Testis (tissue), 3 donors: ENCODE data around the gene RAD9A. TPM values are rescaled to one million over a fixed set of nuclear protein-coding genes. Genes with fewer than 3 reads are reported as not detected.

ENCODE experiments used
- DNase-seq: peaks from one replicate; pipeline ENCODE4 v3.0.0-alpha.2; 2019
- H3K27ac ChIP-seq, 2 donors: fragments of 200-600 bp; sonication (generic); one replicate each; pipeline ENCODE4 v1.5.1; 2019
- H3K27me3 ChIP-seq: fragments of 200-600 bp; sonication (generic); one replicate; pipeline ENCODE4 v1.5.1; 2019
- H3K36me3 ChIP-seq: fragments of 200-600 bp; sonication (generic); one replicate; pipeline ENCODE4 v1.5.1; 2017; ENCODE audit warnings: low read depth; ENCODE audit errors: missing control alignments
- H3K4me1 ChIP-seq: fragments of 200-600 bp; sonication (generic); one replicate; pipeline ENCODE4 v1.5.1; 2019
- H3K4me3 ChIP-seq, 2 donors: fragments of 200-600 bp; sonication (generic); one replicate each; pipeline ENCODE4 v1.5.1; 2017 to 2019
- H3K9me3 ChIP-seq: fragments of 200-600 bp; sonication (generic); one replicate; pipeline ENCODE4 v1.5.1; 2017
- POLR2A ChIP-seq: fragments of 450-650 bp; IDR thresholded peaks from one replicate; pipeline ENCODE4 v1.6.1; 2017; ENCODE audit warnings: antibody characterized with exemption, mild to moderate bottlenecking, moderate library complexity
- WGBS, 2 donors: methylation state at CpG; one replicate each; pipeline ENCODE4 v1.1.5; 2018; 5-methylcytosine and 5-hydroxymethylcytosine counted together
- intact Hi-C: fragments of 100-400 bp; cut with DNase I; formaldehyde crosslinking; loops from one replicate; pipeline ENCODE4 v1.15.1; 2023; ENCODE audit warnings: low total_unique reads
- polyA plus RNA-seq: library from polyadenylated mRNA; stranded (reverse); fragments of 350-450 nt; fragmentation: Illumina TruSeq; extraction: RNeasy Lipid Tissue Mini Kit (QIAGEN cat#74804); gene quantifications from one replicate; pipeline ENCODE4 v1.2.3, GENCODE V29; 2014; ENCODE audit warnings: low read depth, low replicate concordance; ENCODE audit not compliant: insufficient read depth
- total RNA-seq, 2 donors: library from RNA; depleted of rRNA; stranded (reverse); fragments of >200 nt; gene quantifications; one replicate each; pipeline ENCODE4 v1.2.3, GENCODE V29; 2016
- TF ChIP-seq, protein P1 (sequence below), 3 experiments: fragments of 450-650 bp in 2 of 3; fragments of 200-600 bp in 1 of 3; sonication (generic) in 1 of 3; IDR thresholded peaks; one replicate each; pipeline ENCODE4 v1.5.1; 2016 to 2019; ENCODE audit warnings: antibody characterized with exemption in 3 of 3, mild to moderate bottlenecking in 2 of 3, moderate library complexity in 1 of 3

Gene RAD9A
- total and polyA plus RNA-seq, 3 donors from 2014 or later, result 25.7 to 46.2 (median 35.8) TPM

DNA sequence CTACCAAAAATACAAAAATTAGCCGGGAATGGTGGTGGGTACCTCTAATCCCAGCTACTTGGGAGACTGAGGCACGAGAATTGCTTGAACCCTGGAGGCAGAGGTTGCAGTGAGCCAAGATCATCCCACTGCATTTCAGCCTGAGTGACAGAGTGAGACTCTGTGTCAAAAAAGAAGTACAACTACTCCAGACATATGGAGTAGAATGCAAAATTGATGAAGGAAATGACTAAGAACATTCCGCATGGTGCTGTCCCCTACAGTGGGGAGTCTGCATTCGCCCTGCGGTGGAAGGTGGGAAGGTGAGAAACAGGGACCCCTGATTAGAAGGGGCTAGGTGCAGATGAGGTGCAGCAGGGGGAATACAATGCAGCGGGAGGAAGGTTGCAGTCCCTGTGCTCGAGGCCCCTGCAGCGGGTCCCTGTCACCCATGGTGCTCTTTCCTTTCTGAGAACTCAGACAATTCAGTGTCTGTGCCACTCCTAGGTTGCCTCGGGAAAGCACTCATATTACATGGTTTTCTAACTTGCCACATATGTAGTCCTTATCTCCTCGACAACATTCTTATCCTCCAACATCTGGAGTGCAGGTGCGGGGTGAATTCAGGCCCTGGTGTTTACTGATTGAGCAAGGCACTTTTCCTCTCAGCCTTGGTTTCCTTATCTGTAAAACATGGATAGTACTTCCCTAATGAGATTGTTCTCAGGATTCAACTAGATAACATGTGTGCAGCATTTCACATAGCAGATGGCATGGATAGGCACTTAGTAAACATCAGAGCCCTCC, 43.6 kb upstream of the RAD9A start:
- Histone ChIP-seq H3K27me3 (no peaks in the 10 kb centered on the region), H3K36me3 (no peaks in the 10 kb centered on the region), H3K4me1 (peaks cover 15% of the 10 kb centered on the region), H3K4me3 (no peak overlapping the region), H3K27ac (no peak overlapping the region), H3K9me3 (no peaks in the 10 kb centered on the region)
- no peak for DNase-seq
- TF ChIP-seq, protein P1, sequence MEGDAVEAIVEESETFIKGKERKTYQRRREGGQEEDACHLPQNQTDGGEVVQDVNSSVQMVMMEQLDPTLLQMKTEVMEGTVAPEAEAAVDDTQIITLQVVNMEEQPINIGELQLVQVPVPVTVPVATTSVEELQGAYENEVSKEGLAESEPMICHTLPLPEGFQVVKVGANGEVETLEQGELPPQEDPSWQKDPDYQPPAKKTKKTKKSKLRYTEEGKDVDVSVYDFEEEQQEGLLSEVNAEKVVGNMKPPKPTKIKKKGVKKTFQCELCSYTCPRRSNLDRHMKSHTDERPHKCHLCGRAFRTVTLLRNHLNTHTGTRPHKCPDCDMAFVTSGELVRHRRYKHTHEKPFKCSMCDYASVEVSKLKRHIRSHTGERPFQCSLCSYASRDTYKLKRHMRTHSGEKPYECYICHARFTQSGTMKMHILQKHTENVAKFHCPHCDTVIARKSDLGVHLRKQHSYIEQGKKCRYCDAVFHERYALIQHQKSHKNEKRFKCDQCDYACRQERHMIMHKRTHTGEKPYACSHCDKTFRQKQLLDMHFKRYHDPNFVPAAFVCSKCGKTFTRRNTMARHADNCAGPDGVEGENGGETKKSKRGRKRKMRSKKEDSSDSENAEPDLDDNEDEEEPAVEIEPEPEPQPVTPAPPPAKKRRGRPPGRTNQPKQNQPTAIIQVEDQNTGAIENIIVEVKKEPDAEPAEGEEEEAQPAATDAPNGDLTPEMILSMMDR (IDR thresholded peaks at IDR 0.05), result no peak
- TF ChIP-seq POLR2A, result no peak
- intact Hi-C loops, result no loop called here
- 85 to 86% methylated on average over 11 of the region's 11 CpGs for WGBS, 2 donors

DNA sequence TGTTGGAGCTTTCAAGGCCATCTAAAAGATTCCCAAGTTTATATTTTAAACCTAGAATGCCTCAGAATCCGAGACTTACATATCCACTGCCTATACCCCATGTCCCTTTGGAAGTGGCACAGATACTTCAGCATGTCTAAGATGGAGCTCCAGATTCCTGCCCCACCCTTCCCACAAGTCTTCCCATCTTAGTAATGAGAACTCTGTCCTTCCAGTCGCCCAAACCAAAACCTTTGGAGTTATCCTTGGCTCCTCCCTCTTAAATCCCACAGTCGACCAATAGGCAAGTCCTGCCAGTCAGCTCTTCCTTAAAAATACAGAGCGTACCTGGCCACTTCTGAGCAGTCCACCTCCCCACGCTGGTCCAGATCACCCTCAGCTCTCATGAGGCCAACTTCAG, 42.8 kb upstream of the RAD9A start:
- H3K4me3 ChIP-seq, result no peak overlapping the region
- no peak for DNase-seq
- H3K9me3 ChIP-seq, result no peaks in the 10 kb centered on the region
- 74 to 82% methylated on average over 5 of the region's 5 CpGs for WGBS, 2 donors
- intact Hi-C loops, result no loop called here
- no peaks in the 10 kb centered on the region for H3K36me3 ChIP-seq
- H3K27ac ChIP-seq, result no peak overlapping the region
- H3K4me1 ChIP-seq, result peaks cover 18% of the 10 kb centered on the region
- H3K27me3 ChIP-seq, result no peaks in the 10 kb centered on the region
- TF ChIP-seq, protein P1 (IDR thresholded peaks at IDR 0.05), result no peak
- no peak for TF ChIP-seq POLR2A

DNA sequence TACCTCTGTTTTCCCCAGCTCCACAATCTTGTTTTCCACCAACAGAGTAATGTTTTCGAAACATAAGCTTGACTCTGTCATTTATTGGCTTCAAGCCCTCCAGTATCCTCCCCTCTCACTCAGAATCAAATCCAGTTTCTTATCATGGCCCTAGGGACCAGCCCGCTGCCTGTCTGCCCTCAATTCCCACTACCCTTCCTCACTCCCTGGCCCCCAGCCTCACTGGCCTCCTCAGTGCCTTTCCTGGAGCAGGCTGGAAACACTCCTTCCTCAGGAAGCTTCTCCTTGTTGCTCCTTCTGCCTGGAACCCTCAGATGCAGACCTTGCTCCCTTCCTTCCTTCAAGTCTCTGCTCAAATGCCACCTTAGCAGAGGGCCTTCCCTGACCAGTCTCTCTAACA, 42.3 kb upstream of the RAD9A start:
- no peak for DNase-seq

DNA sequence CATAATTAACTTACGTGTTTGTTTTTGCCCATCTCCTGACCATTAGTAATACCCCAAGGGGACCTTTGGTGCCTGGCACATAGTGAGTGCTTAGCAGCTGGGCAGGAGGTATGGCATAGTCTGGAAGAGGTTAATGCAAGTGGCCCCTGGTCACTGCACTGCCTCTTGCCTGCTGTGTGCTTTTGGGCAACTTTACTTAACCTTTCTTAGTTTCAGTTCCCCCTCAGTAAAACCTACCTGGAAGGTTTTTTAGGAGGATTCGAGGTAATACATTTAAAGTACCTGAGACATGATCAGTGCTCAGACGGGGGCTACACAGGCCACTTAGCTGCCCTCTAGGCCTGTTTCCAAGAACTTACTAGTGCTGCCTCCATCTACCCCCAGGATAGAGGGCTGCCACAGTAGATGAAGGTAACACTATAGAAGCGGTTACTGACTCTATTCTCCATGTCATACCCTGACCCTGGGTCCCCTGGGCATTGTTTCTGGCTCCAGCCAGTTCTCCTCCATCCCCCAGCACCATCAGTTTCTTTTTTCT, 41.8 kb upstream of the RAD9A start:
- DNase-seq, result no peak
- Histone ChIP-seq H3K27ac (no peak overlapping the region), H3K4me3 (no peak overlapping the region), H3K4me1 (peaks cover 28% of the 10 kb centered on the region), H3K27me3 (no peaks in the 10 kb centered on the region), H3K9me3 (no peaks in the 10 kb centered on the region), H3K36me3 (no peaks in the 10 kb centered on the region)
- intact Hi-C loops, result loop anchor here (5.0 kb wide), 1 partner anchor 37 kb away; no protein-coding TSS in a partner anchor
- TF ChIP-seq, protein P1 (IDR thresholded peaks at IDR 0.05), result no peak
- TF ChIP-seq POLR2A, result no peak
- 84 to 87% methylated on average over 4 of the region's 4 CpGs for WGBS, 2 donors

More for the DNA sequence above, 42.3 kb upstream of the RAD9A start:
- no peak overlapping the region for H3K4me3 ChIP-seq
- H3K9me3 ChIP-seq, result no peaks in the 10 kb centered on the region
- intact Hi-C loops, result no loop called here
- no peak overlapping the region for H3K27ac ChIP-seq
- peaks cover 22% of the 10 kb centered on the region for H3K4me1 ChIP-seq
- WGBS, 2 donors, result 76 to 93% methylated on average over 2 of the region's 2 CpGs
- H3K27me3 ChIP-seq, result no peaks in the 10 kb centered on the region
- H3K36me3 ChIP-seq, result no peaks in the 10 kb centered on the region
- TF ChIP-seq POLR2A, result no peak
- TF ChIP-seq, protein P1 (IDR thresholded peaks at IDR 0.05), result no peak
